NCI-H748 (cell line): Measurements from ENCODE around the gene CCNYL1.
A peak's percentile ranks its signal among the peaks of the same experiment; 100 is the strongest.

Experiments
- DNase-seq: peaks from one replicate; lab custom pipeline; 2025; ENCODE audit not compliant: unreplicated experiment; lab: John Stamatoyannopoulos, UW

CCNYL1 gene

GRCh38 chr2:207764096-207764630 lies 52.7 kb downstream of the CCNYL1 start:
- DNase-seq: no peak

- peak; percentile 84 for DNase-seq
These were observed 54.1 kb downstream of the CCNYL1 start for GRCh38 chr2:207765547-207765946.

- DNase-seq: no peak
These were observed 54.7 kb downstream of the CCNYL1 start for GRCh38 chr2:207766041-207766551.

GRCh38 chr2:207766697-207767460 lies 55.4 kb downstream of the CCNYL1 start:
- no peak for DNase-seq

- peak; percentile 75 for DNase-seq
These were observed 56.2 kb downstream of the CCNYL1 start for GRCh38 chr2:207767461-207768167.

- peak; percentile 72 for DNase-seq
These were observed 56.9 kb downstream of the CCNYL1 start for GRCh38 chr2:207768168-207768865.

- peak; percentile 52 for DNase-seq
These were observed 57.6 kb downstream of the CCNYL1 start for GRCh38 chr2:207768866-207769596.

- no peak for DNase-seq
These were observed 59.4 kb downstream of the CCNYL1 start for GRCh38 chr2:207770602-207771404.

- DNase-seq: no peak
These were observed 60.0 kb downstream of the CCNYL1 start for GRCh38 chr2:207771421-207771820.

- peak; percentile 20 for DNase-seq
These were observed 60.8 kb downstream of the CCNYL1 start for GRCh38 chr2:207772081-207772843.

- DNase-seq: no peak
These were observed 61.4 kb downstream of the CCNYL1 start for GRCh38 chr2:207772844-207773205.

- no peak for DNase-seq
These were observed 64.0 kb downstream of the CCNYL1 start for GRCh38 chr2:207775473-207775872.

GRCh38 chr2:207777124-207777523 lies 65.7 kb downstream of the CCNYL1 start:
- DNase-seq: no peak

- DNase-seq: no peak
These were observed 67.0 kb downstream of the CCNYL1 start for GRCh38 chr2:207778298-207778882.

GRCh38 chr2:207779523-207779922 lies 68.1 kb downstream of the CCNYL1 start:
- DNase-seq: no peak

GRCh38 chr2:207782238-207783030 lies 71.0 kb downstream of the CCNYL1 start:
- DNase-seq: peak; percentile 24

GRCh38 chr2:207783514-207783913 lies 72.1 kb downstream of the CCNYL1 start:
- DNase-seq: no peak

GRCh38 chr2:207784898-207785297 lies 73.5 kb downstream of the CCNYL1 start:
- DNase-seq: no peak
